Fibroblast of upper back skin (primary cell): ENCODE measurements around the gene SPOCD1.

ENCODE experiments used
- DNase-seq: peaks from one replicate; pipeline ENCODE4 v3.0.0-alpha.2; 2013

Gene SPOCD1

GRCh38 chr1:31769720-31770390 lies 46.0 kb downstream of the SPOCD1 start:
- DNase-seq = no peak

DNA sequence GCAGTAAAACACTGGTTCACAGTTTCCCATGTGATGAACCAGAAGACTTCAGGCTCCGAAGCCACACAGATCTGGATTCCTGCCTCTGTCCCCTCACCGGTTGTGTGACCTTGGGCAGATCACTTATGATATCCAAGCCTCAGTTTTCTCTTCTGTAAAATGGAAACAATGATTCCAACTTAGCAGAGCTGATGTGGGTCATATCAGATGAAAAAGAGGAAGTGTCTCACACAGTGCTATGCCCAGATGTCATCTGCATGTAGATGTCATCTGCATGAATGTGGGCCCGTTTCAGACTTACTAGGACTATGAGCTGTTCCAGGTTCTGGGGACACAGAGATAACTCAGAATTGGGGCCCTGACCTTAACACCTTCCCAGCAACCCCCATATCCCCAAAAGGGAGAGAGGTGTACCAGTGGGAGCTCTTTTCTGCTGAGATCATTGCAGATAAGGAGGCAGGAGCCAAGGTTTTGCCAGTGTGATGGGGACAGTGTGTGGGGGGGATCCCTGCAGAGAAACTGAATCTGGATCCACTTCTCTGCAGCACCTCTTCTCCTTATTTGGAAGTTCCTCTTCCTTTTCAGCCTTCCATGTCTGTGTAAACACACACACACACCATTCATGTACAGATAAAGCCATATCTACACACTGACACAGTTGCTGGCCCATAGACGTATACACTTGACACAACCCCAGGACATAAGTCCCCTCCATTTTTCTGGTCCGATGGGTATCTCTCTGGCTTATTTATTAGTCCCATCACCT lies 46.7 kb downstream of the SPOCD1 start:
- no peak for DNase-seq

- no peak for DNase-seq
Observed at GRCh38 chr1:31768407-31768907, 47.4 kb downstream of the SPOCD1 start.

GRCh38 chr1:31767225-31767624 lies 48.6 kb downstream of the SPOCD1 start:
- no peak for DNase-seq

DNA sequence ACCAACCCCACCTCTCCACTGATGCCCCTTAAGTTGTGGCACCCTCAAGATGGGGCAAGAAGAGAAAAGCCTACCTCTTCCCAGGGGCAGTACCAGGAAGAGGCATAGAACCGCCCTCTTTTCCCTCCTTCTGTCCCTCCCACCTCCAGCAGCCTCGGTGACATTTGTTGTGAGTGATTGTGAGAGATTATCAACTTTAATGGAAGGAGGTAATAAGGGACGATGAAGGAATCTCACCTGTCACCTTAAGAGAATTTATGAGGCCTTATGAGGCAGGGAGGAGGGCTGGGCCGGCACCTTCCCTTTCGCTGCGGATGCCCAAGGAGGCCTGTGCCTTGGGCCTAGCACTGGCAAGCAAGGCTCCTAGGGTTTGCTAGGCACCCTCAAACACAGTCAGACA lies 50.3 kb downstream of the SPOCD1 start:
- no peak for DNase-seq

DNA sequence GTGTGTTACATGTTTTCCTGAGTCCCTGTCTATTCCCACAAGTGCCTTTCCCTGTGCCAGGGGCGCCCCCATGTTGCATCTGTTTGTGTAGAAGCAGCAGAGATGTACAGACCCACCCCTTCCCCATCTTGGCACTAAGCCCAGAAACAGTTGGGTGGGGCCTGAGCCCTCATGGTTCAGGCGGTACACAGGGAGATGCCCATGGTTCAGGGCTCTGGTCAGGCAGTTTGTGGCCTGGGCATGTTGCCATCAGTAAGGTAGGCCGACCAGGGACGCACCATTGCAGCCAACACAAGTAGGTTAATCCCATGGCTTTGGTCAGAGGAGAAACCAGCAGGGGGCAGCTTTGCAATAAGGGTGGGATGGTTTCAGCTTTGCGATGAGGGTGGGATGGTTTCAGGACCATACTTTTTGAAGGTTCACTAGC lies 50.8 kb downstream of the SPOCD1 start:
- DNase-seq = no peak

- DNase-seq = no peak
Observed at GRCh38 chr1:31764312-31765040, 51.3 kb downstream of the SPOCD1 start, which contains the start of gene ADGRB2. Gene ADGRB2, minus strand, starts transcription at chr1:31764340. Its CDS starts 7,119 bp downstream, at chr1:31757221.

DNA sequence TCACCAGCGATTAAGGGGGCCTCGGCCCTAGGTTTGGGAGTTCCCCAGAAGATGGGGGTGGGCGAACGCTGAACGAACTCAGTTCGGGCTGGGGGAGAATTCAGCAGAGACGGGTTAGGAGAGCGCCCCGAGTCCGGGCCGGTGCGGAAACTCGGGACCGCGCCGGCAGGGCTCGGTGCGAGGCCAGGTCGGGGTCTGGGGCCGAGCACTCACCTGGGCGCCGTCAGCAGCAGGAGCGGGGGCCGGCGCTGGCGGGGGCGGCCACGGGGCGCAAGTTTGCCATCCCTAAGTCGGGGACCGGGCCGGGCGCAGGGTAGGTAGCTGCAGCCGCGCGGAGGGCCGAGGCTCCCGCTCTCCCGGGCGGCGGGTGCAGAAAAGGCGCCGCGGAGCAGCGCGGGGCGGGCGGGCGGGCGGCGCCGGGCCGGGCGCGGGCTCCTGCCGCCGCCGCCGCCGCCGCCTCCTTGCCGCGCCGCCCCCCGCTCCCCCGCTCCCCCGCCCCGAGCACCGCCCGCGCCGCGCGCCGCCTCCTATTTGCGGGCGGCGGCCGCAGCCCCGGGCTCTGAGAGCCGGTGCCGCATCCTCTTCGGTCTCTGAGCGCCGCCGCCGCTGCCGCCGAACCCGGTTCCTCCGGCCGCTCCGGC lies 52.0 kb downstream of the SPOCD1 start:
- DNase-seq = no peak

GRCh38 chr1:31762726-31763670 lies 52.8 kb downstream of the SPOCD1 start:
- peak; percentile 30 for DNase-seq

GRCh38 chr1:31762323-31762722 lies 53.5 kb downstream of the SPOCD1 start:
- DNase-seq = no peak

- peak; percentile 74 for DNase-seq
Observed at GRCh38 chr1:31761883-31762282, 53.9 kb downstream of the SPOCD1 start.

DNA sequence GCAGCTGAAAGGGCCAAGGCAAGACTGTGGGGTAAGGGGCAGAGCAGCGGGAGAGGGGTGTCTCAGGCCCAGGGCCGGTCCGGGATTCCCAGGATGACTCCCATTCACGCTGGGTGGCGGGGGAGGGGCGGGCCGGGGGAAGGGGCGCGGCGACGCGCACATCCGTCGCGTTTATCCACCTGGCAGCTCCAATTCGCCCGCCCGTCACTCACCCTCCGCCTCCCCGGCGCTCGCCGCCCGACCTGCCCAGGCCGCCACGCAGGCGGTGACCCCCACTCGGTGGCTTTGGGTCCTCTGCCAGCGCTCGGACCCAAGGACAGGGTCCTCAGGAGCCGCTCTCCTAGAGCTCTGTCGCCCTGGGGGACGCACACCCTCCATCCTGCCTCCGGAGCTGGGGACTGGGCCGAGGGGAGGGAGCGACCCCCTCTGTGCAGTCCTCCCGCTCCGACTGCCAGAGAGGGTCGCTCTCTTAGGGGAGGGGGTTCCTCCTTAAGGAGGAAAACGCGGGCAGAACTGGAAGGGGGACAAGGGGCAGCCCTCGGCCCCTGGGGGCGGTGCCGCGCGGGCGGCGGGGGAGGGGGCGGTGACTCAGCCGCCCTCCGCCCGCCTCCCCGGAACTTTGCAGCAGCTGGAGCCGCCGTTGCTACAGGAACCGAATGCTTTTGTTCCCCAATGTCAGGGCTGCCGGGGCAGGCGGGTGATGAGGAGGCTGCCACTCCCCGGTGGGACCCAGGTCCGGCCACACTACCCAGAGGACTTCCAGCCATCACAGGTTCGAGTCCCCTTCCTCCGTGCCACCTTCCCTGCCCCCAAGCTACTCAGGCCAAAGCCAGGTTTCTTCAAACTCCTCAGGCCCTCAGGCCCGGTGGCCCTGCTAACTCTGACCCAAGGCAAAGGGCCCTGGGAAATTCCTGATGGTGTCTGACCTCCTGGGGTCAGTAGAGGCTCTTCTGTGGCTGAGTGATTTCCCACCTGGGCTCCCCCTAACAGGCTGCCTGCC lies 55.1 kb downstream of the SPOCD1 start:
- DNase-seq = peak; percentile 68

GRCh38 chr1:31759298-31760023 lies 56.4 kb downstream of the SPOCD1 start:
- no peak for DNase-seq

- no peak for DNase-seq
Observed at GRCh38 chr1:31758823-31759222, 57.0 kb downstream of the SPOCD1 start.

DNA sequence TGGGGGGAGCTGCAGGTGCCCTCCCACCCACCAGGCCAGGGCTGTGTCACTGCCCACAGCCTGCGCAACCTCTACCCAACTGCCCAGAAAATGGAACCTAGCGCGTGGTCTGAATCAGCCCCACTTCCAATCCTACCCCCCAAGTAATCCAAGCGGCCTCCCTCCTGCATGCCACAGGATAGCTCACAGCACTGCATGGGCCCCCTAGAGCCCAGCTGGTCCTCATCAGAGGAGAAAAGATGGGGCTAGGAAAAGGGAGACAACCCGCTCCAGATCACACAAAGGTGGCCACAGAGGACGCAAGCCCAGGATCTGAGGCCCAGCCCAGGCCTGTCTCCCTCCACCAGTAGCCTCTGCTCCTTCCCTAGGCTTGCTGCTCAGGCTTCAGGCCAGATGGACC lies 57.8 kb downstream of the SPOCD1 start:
- no peak for DNase-seq

- no peak for DNase-seq
Observed at GRCh38 chr1:31757204-31757679, 58.6 kb downstream of the SPOCD1 start.

GRCh38 chr1:31756578-31756977 lies 59.2 kb downstream of the SPOCD1 start:
- no peak for DNase-seq

DNA sequence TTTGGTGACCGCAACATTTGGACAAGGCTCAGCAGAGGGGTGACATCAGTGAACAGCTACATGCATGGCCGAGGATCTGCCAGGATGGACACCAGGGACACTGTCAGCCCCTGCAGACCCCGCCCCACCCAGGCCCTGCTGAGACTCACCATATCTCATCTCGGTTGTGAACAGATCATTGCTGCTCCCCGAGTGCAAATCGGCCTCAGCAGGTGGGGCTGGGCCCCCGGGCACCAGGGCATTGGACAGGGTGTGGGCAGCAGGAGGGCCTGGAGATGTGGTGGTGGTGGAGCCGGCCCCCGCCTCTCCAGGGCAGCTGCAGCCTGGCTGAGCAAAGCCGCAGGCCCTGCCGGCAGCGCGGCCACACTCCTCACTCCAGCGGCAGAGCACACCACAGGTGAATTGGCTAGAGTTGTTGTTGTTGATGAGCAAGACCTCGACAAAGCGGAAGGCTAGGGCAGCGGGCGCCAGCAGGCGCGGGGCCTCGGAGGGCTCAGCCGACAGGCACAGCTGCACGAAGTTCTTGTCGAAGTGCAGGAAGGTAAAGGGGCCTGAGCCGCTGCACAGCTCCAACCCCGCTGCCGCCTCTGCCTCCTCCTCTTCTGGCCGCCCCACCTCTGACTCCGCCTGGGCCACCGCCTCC lies 59.9 kb downstream of the SPOCD1 start:
- DNase-seq = no peak

- DNase-seq = no peak
Observed at GRCh38 chr1:31755197-31755611, 60.6 kb downstream of the SPOCD1 start.
